GM19395 (cell line): Measurements from ENCODE around the gene GLRX2.
"Not testable (repeated sequence)": the region's sequence is repeated elsewhere in the genome, so short reads cannot be mapped to it uniquely, and the experiment has no call there.

Experiments used
- ATAC-seq: cut with Tn5 transposase; IDR thresholded peaks from one replicate; pipeline ENCODE4 v1.9.1; 2021; ENCODE audit warnings: mild to moderate bottlenecking, moderate library complexity; ENCODE audit not compliant: unreplicated experiment

The GLRX2 gene

DNA sequence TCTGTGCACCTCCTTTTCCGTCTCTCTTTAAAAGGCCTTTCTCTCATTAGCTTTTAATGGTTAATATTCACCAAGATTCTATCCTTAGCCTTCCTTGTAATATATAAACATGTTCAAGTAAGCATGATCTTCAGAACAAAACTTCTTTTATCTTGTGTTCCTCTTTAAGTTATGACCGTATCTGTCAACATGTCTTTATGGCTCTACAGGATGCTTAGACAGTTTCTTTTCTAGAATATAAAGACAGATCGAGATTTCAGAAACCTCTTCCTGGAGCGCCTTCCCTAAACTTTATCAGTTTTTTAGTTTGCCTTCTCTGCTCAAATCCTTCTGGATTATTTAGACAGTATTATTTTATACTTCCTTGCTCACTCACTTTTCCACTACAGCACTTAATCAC, 38.6 kb downstream of the GLRX2 start:
- no peak for ATAC-seq

DNA sequence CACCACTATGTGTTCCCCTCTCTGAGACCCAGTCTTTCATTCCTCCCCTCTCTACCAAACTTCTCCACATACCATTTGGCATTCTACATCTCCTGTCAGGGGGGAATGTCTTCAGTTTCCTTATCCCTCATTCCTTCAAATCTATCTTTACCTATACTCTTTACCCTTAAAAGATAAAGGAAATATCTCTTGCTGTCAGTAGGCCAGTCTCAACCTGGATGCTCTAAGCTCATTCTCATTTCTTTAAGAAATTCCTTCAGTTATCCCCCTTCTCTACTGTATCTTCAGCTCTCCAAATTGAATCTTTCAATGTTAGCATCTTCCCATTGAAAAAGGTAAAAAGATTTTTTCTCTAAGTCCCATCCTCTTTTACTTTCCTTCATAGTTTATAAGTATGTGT, 39.3 kb downstream of the GLRX2 start:
- no peak for ATAC-seq

DNA sequence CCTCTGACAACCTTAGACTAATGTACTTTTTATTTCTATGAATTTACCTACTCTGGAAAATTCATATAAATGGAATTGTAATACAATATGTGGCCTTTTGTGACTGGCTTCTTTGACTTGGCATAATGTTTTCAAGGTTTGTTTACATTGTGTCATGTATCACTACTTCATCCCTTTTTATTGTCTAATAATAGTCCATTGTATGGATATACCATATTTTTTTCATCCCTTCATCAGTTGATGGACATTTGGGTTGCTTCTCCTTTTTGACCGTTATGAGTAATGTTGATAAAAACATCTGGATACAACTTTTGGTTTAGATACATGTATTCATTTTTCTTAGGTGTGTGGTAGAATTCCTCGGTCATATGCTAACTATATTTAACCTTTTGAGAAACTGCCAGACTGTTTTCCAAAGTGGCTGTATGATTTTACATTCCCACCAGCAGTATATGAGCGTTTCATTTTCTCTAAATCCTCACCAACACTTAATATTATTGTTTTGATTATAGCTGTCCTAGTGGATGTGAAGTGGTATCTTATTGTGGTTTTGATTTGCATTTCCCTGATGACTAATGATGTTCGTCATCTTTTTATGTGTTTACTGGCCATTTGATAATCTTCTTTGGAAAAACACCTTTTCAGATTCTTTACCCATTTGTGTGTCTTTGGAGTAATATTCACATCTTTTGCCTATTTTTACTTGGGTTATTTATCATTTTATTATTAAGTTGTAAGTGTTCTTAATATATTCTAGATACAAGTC, 42.3 kb downstream of the GLRX2 start:
- ATAC-seq: no peak

DNA sequence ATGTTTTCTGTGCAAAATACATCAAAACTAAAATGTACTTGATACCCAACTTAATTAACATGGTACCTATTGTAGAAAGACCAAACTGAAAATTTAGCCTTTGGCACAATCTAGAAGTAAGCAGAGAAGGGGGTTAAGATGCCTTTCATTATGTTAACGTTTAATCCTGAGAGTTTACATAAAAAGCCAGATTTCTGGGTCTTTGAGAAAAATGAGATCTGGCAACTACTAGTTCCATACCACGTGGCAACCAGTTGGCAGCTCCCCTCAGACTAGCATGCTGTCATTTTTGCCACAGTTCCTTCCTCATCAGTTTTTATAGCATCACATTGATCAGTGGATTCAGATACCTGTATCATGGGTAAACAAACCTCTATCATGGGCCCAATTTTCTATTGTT, 44.3 kb downstream of the GLRX2 start:
- no peak for ATAC-seq

DNA sequence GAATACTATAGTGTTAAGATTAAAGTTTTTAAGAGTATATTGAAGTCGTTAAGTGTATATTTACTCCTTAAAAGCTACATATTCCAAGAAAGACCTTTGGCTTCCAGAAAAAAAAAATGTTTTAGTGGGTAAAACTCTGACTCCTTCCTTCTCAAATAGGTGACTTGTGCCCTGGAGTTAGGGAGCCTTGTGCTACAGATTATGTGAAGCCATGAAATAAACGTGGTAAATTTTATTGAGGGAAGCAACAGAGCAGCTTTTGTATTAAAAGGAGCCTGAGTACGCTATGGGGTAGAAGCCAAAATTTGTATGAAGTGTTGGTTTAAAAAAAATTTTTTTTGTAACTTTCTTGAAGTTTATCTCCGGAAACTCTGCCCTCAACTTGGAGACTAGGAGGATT, 44.8 kb downstream of the GLRX2 start:
- no peak for ATAC-seq

DNA sequence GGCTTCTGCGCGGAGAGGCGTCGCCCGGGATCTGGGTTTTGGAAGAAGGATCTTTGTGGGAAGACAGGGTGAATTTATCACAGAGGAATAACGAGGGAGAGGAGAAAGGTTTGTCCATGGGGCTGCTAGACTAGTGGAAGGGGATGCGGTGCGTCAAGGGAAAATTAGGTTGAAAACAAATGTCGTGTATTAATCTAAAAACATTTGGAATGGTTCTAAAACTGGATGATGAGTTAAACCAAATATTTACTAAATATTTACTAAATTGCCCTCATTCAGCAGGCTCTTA, 45.2 kb downstream of the GLRX2 start:
- ATAC-seq: no peak

DNA sequence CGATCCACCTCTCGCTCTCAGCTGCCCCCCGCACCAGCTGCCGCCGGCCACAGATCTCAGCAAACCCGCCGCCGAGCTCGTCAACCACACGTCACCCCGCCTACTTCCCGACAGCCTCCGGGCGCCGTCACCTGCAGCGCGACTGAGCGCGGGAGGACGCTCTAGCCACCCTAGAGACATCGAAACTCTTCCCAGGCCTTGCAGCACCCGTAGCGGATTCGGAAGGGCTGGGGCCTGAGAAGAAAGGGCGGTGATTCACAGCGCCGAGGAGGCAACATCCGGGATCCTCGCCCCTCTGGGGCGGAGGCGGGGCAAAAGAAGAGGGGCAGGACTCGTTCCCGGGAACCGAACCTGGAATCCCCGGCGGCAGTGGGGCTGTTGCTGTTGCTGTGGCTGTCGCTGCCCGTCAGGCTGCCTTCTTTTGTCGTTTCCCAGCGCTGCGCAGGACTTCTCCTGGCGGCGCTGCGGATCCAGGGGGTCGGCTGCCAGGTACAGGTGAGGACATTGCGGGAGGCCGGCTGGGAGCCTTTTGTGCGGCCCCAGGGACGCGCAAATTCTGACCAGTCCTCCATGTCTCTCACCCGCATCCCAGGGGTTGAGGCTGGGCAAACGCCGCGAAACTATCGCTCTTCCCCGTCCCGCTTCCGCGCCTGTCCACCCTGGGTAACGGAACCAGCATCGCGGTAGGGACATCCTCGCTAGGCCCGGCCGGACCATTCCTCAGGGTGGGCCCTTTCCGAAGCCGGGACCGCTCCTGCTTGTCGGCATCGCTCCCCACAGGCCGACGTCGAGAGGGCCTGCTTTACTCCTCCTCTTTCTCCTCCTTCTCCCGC, 45.7 kb downstream of the GLRX2 start, which contains the start of the genes RO60 and UCHL5:
TSS of gene RO60 (plus strand) at position 331 of the 833 bp plus-strand sequence. CDS start 9,443 bp downstream, outside the sequence.
TSS of gene UCHL5 (minus strand) at position 79 of the 833 bp plus-strand sequence. CDS start 100 bp downstream, outside the sequence.
- ATAC-seq: peak; percentile 93

DNA sequence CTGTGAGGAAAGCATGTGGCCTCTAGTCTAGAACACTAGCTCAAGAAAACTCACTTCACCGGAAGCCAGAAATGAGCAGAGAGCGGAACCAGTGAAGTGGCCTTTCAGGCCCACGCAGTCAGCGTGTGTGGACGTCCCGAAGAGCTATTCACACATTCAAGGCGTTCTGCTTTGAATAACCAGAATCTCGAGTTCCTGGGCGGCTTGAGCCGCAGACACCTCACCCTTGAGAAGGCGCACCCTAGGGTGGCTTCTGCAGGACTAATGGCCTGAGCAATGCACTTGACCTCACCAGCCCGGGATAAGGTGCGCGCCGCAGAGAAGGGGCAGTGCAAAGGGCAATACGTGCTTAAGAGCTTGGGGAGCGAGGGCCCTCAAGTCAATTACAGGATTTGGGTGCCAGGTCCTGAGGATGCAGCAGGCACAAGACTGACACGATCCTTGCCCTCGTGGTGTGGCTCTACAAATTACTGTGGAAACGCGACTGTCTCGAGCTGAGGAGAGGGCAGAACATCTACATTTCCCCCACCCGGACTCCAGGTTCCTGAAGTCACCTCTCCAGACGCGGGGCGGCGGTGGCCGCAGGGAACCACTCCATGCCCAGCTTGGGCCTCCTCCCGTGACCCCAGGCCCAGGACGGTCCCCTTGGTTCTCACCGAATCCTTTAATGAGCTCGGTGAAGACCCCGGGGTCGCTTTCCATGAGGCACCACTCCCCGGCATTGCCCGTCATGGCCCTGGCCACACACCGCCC, 46.5 kb downstream of the GLRX2 start:
- peak; percentile 60 for ATAC-seq

DNA sequence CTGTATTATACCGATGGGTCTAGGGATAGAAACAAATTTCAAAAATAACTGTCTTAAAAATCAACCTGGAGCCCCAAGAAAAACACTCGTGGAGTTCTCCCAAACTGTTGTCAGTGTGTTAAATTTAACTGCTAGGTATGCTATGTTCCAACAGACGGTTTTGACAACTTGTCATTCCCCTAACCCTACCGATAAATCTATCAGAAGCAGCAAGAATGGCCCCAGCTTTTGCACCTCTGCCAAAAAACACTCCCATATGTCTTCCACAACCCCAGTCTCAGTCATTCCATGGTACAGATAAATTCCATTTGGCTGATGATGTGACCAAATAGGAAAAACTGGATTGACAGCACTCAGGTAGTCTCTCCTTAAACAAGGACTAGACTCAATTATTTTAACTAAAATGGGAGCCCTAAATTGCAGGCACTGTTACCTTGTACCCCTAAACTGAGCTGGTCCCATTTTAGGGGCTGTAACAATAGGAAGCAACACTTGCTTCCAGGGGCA, 51.0 kb downstream of the GLRX2 start:
- ATAC-seq: no peak

DNA sequence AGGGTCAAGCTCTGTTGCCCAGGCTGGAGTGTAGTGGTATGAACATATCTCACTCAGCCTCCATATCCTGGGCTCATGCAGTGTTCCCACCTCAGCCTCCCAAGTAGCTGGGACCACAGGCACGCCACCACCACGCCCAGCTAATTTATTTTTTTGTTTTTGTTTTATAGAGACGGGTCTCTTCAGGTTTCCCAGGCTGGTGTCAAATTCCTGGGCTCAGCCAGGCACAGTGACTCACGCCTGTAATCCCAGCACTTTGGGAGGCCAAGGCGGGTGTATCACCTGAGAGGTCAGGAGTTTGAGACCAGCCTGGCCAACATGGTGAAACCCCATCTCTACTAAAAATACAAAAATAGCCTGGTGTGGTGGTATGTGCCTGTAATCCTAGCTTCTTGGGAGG, 56.3 kb downstream of the GLRX2 start:
- not testable (repeated sequence) for ATAC-seq
